ENCODE data around the gene ROMO1. TPM values are rescaled to one million over a fixed set of nuclear protein-coding genes. Genes with fewer than 3 reads are reported as not detected.

The ROMO1 gene
- total RNA-seq, 1 donor from 2014 or later: 103 TPM

DNA sequence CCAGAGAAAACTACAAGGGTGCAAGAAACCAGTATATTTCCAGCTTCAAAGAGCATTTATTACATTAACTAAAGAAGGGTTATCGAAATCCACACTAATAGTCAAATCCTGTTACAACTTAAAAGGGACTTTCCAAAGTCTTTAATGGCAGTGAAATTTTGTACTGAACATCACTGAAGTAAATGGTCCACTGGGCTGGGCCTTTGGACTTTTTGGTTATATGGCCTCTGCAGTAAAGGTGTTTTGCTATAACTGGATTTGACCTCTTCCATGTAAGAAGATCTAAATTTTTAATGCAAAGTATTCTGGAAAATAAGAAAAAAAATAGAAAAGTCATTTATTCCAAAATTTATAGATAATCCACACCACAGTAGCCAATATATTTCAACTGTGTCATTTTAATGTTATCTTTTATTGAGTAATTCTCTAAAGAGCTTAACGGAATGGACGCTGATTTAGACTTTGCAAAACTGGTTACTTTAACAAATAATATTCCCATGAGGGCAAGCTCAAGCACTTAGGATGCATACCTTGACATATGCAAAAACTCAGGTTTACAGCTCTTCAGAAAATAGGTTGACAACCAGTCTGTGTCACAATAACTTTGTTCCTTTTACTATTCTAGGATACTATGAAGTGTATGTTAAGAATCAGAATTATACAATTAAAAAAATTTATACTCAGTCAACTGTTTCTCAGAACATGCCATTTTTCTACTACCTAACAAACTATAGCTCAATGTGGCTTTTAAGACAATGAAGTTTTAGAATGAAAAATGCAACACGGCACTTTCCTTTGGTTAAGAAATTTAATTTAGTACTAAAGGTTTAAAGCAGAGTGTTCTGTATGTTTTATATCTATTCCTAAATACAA, 35.8 kb downstream of the ROMO1 start:
- H3K4me3 ChIP-seq (ENCODE audit: low read length in 3 of 3): no peak overlapping the region
- H3K27me3 ChIP-seq (ENCODE audit: control insufficient read depth in 3 of 3, insufficient read depth in 3 of 3, low read length in 3 of 3): no peaks in the 10 kb centered on the region
- H3K27ac ChIP-seq (ENCODE audit: low read depth, low read length): no peak overlapping the region
- peaks cover 44 to 71% (median 69%) of the 10 kb centered on the region in 3 donors for H3K36me3 ChIP-seq (ENCODE audit: control insufficient read depth in 3 of 3, insufficient read depth in 3 of 3, low read length in 3 of 3)
- peaks cover 25 to 50% (median 47%) of the 10 kb centered on the region in 3 donors for H3K4me1 ChIP-seq (ENCODE audit: control insufficient read depth in 3 of 3, insufficient read depth in 3 of 3, low read length in 3 of 3)
- H3K9ac ChIP-seq (ENCODE audit: low read depth in 1 of 3, low read length in 3 of 3): no peak overlapping the region
- no peaks in the 10 kb centered on the region for H3K9me3 ChIP-seq (ENCODE audit: control insufficient read depth in 3 of 3, low read length in 3 of 3)

DNA sequence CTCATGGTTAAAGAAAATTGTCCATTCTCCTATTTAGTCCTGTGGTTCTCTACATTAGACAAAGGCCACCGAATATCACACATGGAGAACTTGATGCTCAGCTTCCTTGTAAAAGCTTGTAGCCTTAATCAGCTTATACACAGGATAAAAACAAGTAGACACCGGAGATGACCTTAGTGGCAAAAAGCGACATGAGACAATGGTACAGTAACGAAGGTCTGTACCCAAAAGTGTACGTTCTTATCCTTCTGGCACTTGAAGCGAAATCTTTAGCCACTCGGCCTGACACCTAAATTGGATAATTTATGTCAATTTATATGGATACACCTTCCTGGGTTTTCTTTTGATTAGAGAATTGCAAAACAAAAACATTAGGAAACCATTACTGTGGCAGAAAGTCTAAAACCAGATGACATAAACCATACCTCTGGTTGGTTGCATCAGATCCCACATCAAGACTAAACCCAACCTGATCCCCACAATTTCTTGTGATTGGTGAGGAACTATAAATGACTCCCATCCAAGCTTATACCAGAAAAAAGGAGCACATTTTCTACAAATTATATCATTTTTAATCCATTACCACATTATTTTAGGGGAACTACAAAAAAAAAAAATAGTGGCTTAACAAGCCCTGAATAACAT, 36.7 kb downstream of the ROMO1 start:
- Histone ChIP-seq H3K4me1 (ENCODE audit: control insufficient read depth in 3 of 3, insufficient read depth in 3 of 3, low read length in 3 of 3) (peaks cover 29 to 55% (median 52%) of the 10 kb centered on the region in 3 donors), H3K36me3 (ENCODE audit: control insufficient read depth in 3 of 3, insufficient read depth in 3 of 3, low read length in 3 of 3) (peaks cover 44 to 72% (median 68%) of the 10 kb centered on the region in 3 donors), H3K9ac (ENCODE audit: low read depth in 1 of 3, low read length in 3 of 3) (no peak overlapping the region), H3K4me3 (ENCODE audit: low read length in 3 of 3) (peak overlapping the region in 1 of 3 donors; percentile 19), H3K27ac (ENCODE audit: low read depth, low read length) (no peak overlapping the region), H3K9me3 (ENCODE audit: control insufficient read depth in 3 of 3, low read length in 3 of 3) (no peaks in the 10 kb centered on the region), H3K27me3 (ENCODE audit: control insufficient read depth in 3 of 3, insufficient read depth in 3 of 3, low read length in 3 of 3) (no peaks in the 10 kb centered on the region)

DNA sequence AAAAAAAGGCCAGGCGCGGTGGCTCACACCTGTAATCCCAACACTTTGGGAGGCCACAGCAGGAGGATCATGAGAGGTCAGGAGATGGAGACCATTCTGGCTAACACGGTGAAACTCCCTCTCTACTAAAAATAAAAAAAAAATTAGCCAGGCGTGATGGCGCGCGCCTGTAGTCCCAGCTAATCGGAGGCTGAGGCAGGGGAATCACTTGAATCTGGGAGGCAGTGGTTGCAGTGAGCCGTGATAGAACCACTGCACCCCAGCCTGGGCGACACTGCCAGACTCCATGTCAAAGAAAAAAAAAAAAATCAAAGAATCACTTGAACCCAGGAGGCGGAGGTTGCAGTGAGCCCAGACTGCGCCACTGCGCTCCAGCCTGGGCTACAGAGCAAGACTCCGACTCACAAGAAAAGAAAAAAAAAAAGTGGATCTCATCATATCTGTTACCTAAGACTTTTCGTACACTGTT, 38.7 kb downstream of the ROMO1 start:
- H3K4me3 ChIP-seq (ENCODE audit: low read length in 3 of 3): no peak overlapping the region
- no peak overlapping the region for H3K27ac ChIP-seq (ENCODE audit: low read depth, low read length)
- H3K4me1 ChIP-seq (ENCODE audit: control insufficient read depth in 3 of 3, insufficient read depth in 3 of 3, low read length in 3 of 3): peaks cover 25 to 52% (median 45%) of the 10 kb centered on the region in 3 donors
- no peaks in the 10 kb centered on the region for H3K27me3 ChIP-seq (ENCODE audit: control insufficient read depth in 3 of 3, insufficient read depth in 3 of 3, low read length in 3 of 3)
- no peaks in the 10 kb centered on the region for H3K9me3 ChIP-seq (ENCODE audit: control insufficient read depth in 3 of 3, low read length in 3 of 3)
- H3K9ac ChIP-seq (ENCODE audit: low read depth in 1 of 3, low read length in 3 of 3): no peak overlapping the region
- H3K36me3 ChIP-seq (ENCODE audit: control insufficient read depth in 3 of 3, insufficient read depth in 3 of 3, low read length in 3 of 3): peaks cover 31 to 56% (median 55%) of the 10 kb centered on the region in 3 donors

DNA sequence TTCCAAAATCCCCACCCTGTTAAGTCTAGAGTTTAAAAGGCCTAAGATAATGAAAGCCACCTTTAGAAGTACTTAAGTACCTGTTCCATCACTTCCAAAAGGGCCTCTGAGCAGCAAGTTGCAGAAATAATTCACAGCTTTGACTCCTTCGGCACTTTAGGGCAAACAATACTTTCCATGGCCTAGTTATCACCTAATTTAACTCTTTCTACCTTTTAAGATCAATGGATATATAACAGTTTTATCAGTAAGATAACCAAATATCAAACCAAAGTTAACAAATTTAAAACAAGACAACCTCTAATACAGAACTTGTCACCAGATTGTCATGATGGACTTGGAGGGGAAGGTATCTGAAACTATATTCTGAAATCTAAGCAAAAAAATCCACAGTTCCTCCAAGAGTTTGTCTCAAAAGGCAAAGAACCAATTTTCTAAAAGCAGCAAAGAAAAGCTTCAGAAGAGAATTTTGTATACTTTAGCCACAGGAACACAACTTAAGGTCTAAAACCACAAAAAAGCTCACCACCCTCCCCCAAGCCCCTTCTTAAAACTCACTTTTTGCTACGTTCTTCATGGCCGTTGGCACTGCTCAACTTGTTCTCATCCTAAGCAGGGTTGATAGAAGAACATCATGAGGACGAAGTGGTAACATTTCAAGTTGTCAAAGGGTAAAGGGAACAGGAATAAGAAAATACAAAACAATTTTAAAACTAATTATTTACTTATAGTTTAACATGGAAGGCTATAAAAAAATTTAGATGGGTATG, 39.4 kb downstream of the ROMO1 start:
- Histone ChIP-seq H3K4me1 (ENCODE audit: control insufficient read depth in 3 of 3, insufficient read depth in 3 of 3, low read length in 3 of 3) (peaks cover 25 to 47% (median 40%) of the 10 kb centered on the region in 3 donors), H3K27me3 (ENCODE audit: control insufficient read depth in 3 of 3, insufficient read depth in 3 of 3, low read length in 3 of 3) (no peaks in the 10 kb centered on the region), H3K27ac (ENCODE audit: low read depth, low read length) (no peak overlapping the region), H3K36me3 (ENCODE audit: control insufficient read depth in 3 of 3, insufficient read depth in 3 of 3, low read length in 3 of 3) (peaks cover 30 to 50% (median 48%) of the 10 kb centered on the region in 3 donors), H3K4me3 (ENCODE audit: low read length in 3 of 3) (no peak overlapping the region), H3K9me3 (ENCODE audit: control insufficient read depth in 3 of 3, low read length in 3 of 3) (no peaks in the 10 kb centered on the region), H3K9ac (ENCODE audit: low read depth in 1 of 3, low read length in 3 of 3) (no peak overlapping the region)

DNA sequence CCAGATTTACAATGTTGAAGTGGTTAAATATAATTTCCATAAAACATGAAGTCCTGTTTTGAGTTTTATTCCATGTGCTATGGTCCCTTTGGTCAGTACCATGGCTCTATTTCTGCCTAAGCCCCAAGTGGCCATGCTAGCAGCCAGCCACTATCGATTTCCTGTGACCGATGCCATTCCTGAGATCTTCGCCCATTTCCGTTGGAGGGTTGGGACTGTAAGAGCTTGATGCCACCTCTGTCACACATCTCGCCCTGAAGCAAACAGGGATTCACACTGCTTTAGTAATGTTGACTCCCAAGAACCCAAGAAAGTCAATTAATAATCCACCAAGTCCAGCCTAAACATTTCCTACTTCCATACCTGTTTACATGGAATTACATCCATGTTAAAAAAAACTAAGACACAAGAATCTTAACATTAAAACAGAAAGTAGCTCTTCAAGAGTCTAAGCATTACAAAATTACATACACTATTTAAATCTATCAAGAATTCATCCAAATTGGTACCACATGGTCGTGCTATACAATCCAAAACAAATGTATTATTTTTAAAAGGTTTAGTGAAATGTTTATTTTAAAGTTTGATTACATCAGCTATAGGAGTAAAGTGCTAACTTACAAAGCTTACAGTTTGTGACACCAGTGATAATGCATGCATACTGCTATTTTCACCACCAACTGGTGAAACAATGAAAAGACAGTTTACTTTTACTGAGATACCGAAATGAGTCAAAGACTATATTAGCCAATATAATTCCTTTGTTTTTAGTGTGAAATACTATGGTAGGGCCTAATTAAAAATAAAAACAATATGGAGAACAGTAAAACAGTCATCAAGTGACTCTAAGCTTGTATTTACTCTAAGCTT, 40.3 kb downstream of the ROMO1 start:
- H3K9me3 ChIP-seq (ENCODE audit: control insufficient read depth in 3 of 3, low read length in 3 of 3): no peaks in the 10 kb centered on the region
- peak overlapping the region; percentile 44 to 52 (median 52) for H3K4me3 ChIP-seq (ENCODE audit: low read length in 3 of 3)
- peaks cover 28 to 46% (median 44%) of the 10 kb centered on the region in 3 donors for H3K36me3 ChIP-seq (ENCODE audit: control insufficient read depth in 3 of 3, insufficient read depth in 3 of 3, low read length in 3 of 3)
- no peaks in the 10 kb centered on the region for H3K27me3 ChIP-seq (ENCODE audit: control insufficient read depth in 3 of 3, insufficient read depth in 3 of 3, low read length in 3 of 3)
- peak overlapping the region in 1 of 3 donors; percentile 58 for H3K9ac ChIP-seq (ENCODE audit: low read depth in 1 of 3, low read length in 3 of 3)
- H3K4me1 ChIP-seq (ENCODE audit: control insufficient read depth in 3 of 3, insufficient read depth in 3 of 3, low read length in 3 of 3): peaks cover 23 to 43% (median 35%) of the 10 kb centered on the region in 3 donors
- no peak overlapping the region for H3K27ac ChIP-seq (ENCODE audit: low read depth, low read length)

DNA sequence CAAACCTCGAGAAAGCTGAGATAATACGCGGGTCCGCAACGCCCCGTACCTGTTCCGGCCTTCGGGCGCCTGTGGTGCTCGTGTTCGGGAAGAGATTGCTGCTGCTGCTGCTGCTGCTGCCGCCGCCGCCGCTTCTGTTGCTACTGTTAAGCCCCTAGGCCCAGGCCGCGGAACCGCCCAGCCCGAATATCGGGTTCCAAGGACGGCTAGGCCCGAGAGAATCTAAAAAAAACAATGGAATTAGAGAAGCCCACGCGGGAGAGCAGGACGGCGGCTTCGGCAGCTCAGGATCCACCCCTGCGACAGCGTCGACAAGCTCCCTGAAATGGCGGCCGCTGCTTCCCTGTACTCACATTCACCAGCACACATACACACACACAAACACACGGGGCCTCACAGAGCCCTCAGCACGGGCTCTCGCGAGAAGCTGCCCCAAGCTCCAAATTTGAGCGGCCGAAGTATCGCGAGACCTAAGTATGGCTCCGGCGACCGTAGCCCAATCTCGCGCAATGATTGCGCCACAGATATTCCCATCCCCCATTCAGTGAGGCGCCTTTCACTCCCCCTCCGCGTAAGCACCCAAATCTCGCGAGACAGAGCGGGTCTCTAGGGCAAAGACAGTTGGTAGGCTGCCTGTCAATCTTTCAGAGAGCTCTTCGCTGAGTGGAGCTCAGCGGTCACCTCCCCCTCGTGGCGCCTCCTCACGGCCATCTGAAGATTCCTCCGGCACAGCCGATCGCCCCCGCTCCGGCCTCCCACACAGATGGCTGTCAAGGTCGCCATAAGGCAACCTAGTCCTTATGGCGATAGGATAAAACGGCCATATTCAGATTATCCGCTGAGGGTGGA, 42.9 kb downstream of the ROMO1 start, which contains the start of gene RBM39:
RBM39 (minus strand) TSS at position 369 of the 849 bp plus-strand sequence. CDS start 1,386 bp downstream, outside the sequence.
- Histone ChIP-seq H3K27me3 (ENCODE audit: control insufficient read depth in 3 of 3, insufficient read depth in 3 of 3, low read length in 3 of 3) (no peaks in the 10 kb centered on the region), H3K4me3 (ENCODE audit: low read length in 3 of 3) (peak within 1 kb of the TSS; percentile 84 to 92 (median 89)), H3K9me3 (ENCODE audit: control insufficient read depth in 3 of 3, low read length in 3 of 3) (no peaks in the 10 kb centered on the region), H3K9ac (ENCODE audit: low read depth in 1 of 3, low read length in 3 of 3) (peak within 1 kb of the TSS; percentile 100), H3K4me1 (ENCODE audit: control insufficient read depth in 3 of 3, insufficient read depth in 3 of 3, low read length in 3 of 3) (peaks cover 14 to 27% (median 22%) of the 10 kb centered on the region in 3 donors), H3K27ac (ENCODE audit: low read depth, low read length) (peak within 1 kb of the TSS; percentile 100), H3K36me3 (ENCODE audit: control insufficient read depth in 3 of 3, insufficient read depth in 3 of 3, low read length in 3 of 3) (peaks cover 21 to 32% (median 25%) of the 10 kb centered on the region in 3 donors)

DNA sequence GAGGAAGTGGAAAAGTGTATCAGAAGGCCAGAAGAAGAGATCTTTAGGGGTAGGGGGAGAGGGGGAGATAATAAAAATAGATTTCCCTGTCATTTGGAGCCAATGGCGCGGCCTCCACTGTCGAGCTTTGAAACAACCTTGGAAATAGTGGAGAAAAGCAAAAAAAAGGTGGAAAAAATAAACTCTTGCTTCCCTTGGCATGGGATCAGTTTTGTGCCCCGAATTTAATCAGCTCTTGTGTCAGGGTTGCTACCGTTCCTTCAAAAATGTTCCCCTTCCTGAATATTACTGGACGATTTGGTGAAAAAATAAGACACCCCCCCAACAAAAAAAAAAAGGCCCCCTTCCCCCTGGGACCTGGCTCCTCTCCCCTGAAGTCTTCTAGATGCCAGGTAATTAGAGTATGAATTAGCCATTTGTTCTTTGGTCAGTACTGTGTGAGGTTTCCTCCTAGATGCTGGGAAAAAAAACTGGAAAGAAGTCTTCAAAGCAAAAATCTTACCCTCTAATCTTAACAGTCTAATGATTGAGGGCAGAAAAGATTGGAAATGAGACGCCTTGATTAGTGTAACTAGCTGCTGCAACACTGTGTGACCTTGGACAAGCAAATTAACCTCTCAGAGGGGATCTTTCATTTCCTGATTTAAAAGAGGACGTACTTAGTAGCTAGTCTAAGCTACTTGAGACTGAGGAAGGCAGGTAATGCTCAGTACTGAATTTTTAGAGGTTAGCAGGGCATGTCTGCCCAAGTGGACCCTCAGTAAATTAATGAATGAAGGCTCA, 43.7 kb downstream of the ROMO1 start:
- Histone ChIP-seq H3K4me1 (ENCODE audit: control insufficient read depth in 3 of 3, insufficient read depth in 3 of 3, low read length in 3 of 3) (peaks cover 14 to 27% (median 22%) of the 10 kb centered on the region in 3 donors), H3K9me3 (ENCODE audit: control insufficient read depth in 3 of 3, low read length in 3 of 3) (no peaks in the 10 kb centered on the region), H3K27ac (ENCODE audit: low read depth, low read length) (peak overlapping the region; percentile 99), H3K36me3 (ENCODE audit: control insufficient read depth in 3 of 3, insufficient read depth in 3 of 3, low read length in 3 of 3) (peaks cover 19 to 27% (median 23%) of the 10 kb centered on the region in 3 donors), H3K4me3 (ENCODE audit: low read length in 3 of 3) (peak overlapping the region; percentile 78 to 92 (median 83)), H3K9ac (ENCODE audit: low read depth in 1 of 3, low read length in 3 of 3) (peak overlapping the region; percentile 86 to 100 (median 92)), H3K27me3 (ENCODE audit: control insufficient read depth in 3 of 3, insufficient read depth in 3 of 3, low read length in 3 of 3) (no peaks in the 10 kb centered on the region)
